HUES64 (cell line): Measurements from ENCODE around the gene TSC2.
A peak's percentile ranks its signal among the peaks of the same experiment; 100 is the strongest.
"Not testable (repeated sequence)": the region's sequence is repeated elsewhere in the genome, so short reads cannot be mapped to it uniquely, and the experiment has no call there.

Source experiments
- H3K27ac ChIP-seq: 2 replicates; pipeline ENCODE4 v1.7.0; 2013; ENCODE audit warnings: low read depth, low read length, inconsistent platforms
- H3K27me3 ChIP-seq: 2 replicates; pipeline ENCODE4 v1.6.1; 2013; ENCODE audit warnings: mild to moderate bottlenecking, low read length; ENCODE audit not compliant: insufficient read depth
- H3K36me3 ChIP-seq: 2 replicates; pipeline ENCODE4 v1.6.1; 2013; ENCODE audit warnings: mild to moderate bottlenecking, low read length; ENCODE audit not compliant: insufficient read depth
- H3K4me1 ChIP-seq: 2 replicates; pipeline ENCODE4 v1.6.1; 2013; ENCODE audit warnings: mild to moderate bottlenecking, low read length, moderate library complexity; ENCODE audit not compliant: insufficient read depth
- H3K4me3 ChIP-seq: 2 replicates; pipeline ENCODE4 v1.5.1; 2013; ENCODE audit warnings: mild to moderate bottlenecking, low read length, moderate library complexity
- H3K9ac ChIP-seq: 2 replicates; pipeline ENCODE4 v1.6.1; 2013; ENCODE audit warnings: mild to moderate bottlenecking, low read depth, low read length
- H3K9me3 ChIP-seq: 2 replicates; pipeline ENCODE4 v1.6.1; 2013; ENCODE audit warnings: low read depth, low read length; ENCODE audit not compliant: insufficient read depth
- WGBS: fragments of 150-250, 120-280 bp; methylation state at CpG from one replicate; pipeline ENCODE4 v1.1.7; 2013; ENCODE audit warnings: missing lambda C conversion rate; 5-methylcytosine and 5-hydroxymethylcytosine counted together

TSC2 gene

GRCh38 chr16:2011726-2012125 lies 36.1 kb upstream of the TSC2 start:
- peaks cover 14% of the 10 kb centered on the region; the same call in 1 of the 2 replicates for H3K4me1 ChIP-seq
- not testable (repeated sequence) for H3K27me3 ChIP-seq, H3K36me3 ChIP-seq, H3K9ac ChIP-seq, H3K4me3 ChIP-seq, H3K27ac ChIP-seq, H3K9me3 ChIP-seq
- 90% methylated on average over 9 of the region's 9 CpGs for WGBS

GRCh38 chr16:2013527-2013926 lies 34.3 kb upstream of the TSC2 start:
- H3K27me3 ChIP-seq = peaks cover 10% of the 10 kb centered on the region
- peaks cover 7% of the 10 kb centered on the region; the same call in 1 of the 2 replicates for H3K4me1 ChIP-seq
- WGBS = 95% methylated on average over 15 of the region's 15 CpGs
- H3K36me3 ChIP-seq = no peaks in the 10 kb centered on the region
- no peak overlapping the region for H3K9ac ChIP-seq
- no peak overlapping the region for H3K4me3 ChIP-seq
- no peaks in the 10 kb centered on the region for H3K9me3 ChIP-seq
- no peak overlapping the region for H3K27ac ChIP-seq

- H3K27ac ChIP-seq = no peak overlapping the region
- no peak overlapping the region for H3K4me3 ChIP-seq
- peaks cover 28% of the 10 kb centered on the region for H3K27me3 ChIP-seq
- H3K36me3 ChIP-seq = no peaks in the 10 kb centered on the region
- no peaks in the 10 kb centered on the region for H3K9me3 ChIP-seq
- 0 out of 2 replicates have a peak, but pooled peaks cover 3% of the 10 kb centered on the region for H3K4me1 ChIP-seq
- no peak overlapping the region for H3K9ac ChIP-seq
- WGBS = 93% methylated on average over 23 of the region's 24 CpGs
These were observed 32.5 kb upstream of the TSC2 start for GRCh38 chr16:2015117-2015946.

- H3K9ac ChIP-seq = no peak overlapping the region
- H3K27me3 ChIP-seq = peaks cover 33% of the 10 kb centered on the region
- H3K9me3 ChIP-seq = no peaks in the 10 kb centered on the region
- no peaks in the 10 kb centered on the region for H3K4me1 ChIP-seq
- 94% methylated on average over 7 of the region's 7 CpGs for WGBS
- H3K27ac ChIP-seq = no peak overlapping the region
- H3K36me3 ChIP-seq = no peaks in the 10 kb centered on the region
- H3K4me3 ChIP-seq = no peak overlapping the region
These were observed 31.9 kb upstream of the TSC2 start for GRCh38 chr16:2015947-2016208.

- Histone ChIP-seq H3K36me3 (no peaks in the 10 kb centered on the region), H3K27me3 (peaks cover 39% of the 10 kb centered on the region), H3K27ac (no peak overlapping the region), H3K4me3 (no peak overlapping the region), H3K9ac (no peak overlapping the region), H3K9me3 (no peaks in the 10 kb centered on the region), H3K4me1 (no peaks in the 10 kb centered on the region)
- WGBS = 58% methylated on average over 13 of the region's 13 CpGs
These were observed 31.3 kb upstream of the TSC2 start for GRCh38 chr16:2016407-2016922.

GRCh38 chr16:2019518-2019920 lies 28.3 kb upstream of the TSC2 start, which contains the start of gene NPW:
Gene NPW, plus strand, starts transcription at chr16:2019785.
- peaks cover 57% of the 10 kb centered on the region for H3K27me3 ChIP-seq
- no peaks in the 10 kb centered on the region for H3K9me3 ChIP-seq
- 6% methylated on average over 33 of the region's 33 CpGs for WGBS
- no peak within 1 kb of the TSS for H3K27ac ChIP-seq
- peak within 1 kb of the TSS; percentile 44; the same call in 1 of the 2 replicates for H3K9ac ChIP-seq
- no peaks in the 10 kb centered on the region for H3K4me1 ChIP-seq
- no peaks in the 10 kb centered on the region for H3K36me3 ChIP-seq
- peak within 1 kb of the TSS; percentile 48 for H3K4me3 ChIP-seq

- Histone ChIP-seq H3K4me3 (peak overlapping the region; percentile 48), H3K27ac (no peak overlapping the region), H3K4me1 (no peaks in the 10 kb centered on the region), H3K9me3 (no peaks in the 10 kb centered on the region), H3K9ac (peak overlapping the region; percentile 44; the same call in 1 of the 2 replicates), H3K36me3 (no peaks in the 10 kb centered on the region), H3K27me3 (peaks cover 61% of the 10 kb centered on the region)
- 3% methylated on average over 96 of the region's 96 CpGs for WGBS
These were observed 27.6 kb upstream of the TSC2 start for GRCh38 chr16:2019921-2020831.

- Histone ChIP-seq H3K4me1 (no peaks in the 10 kb centered on the region), H3K4me3 (peak overlapping the region; percentile 58), H3K27me3 (peaks cover 77% of the 10 kb centered on the region), H3K36me3 (no peaks in the 10 kb centered on the region), H3K27ac (no peak overlapping the region), H3K9me3 (no peaks in the 10 kb centered on the region), H3K9ac (no peak overlapping the region)
- 2% methylated on average over 14 of the region's 14 CpGs for WGBS
These were observed 25.1 kb upstream of the TSC2 start for GRCh38 chr16:2022723-2023091.

- H3K4me3 ChIP-seq = peak overlapping the region; percentile 58
- no peaks in the 10 kb centered on the region for H3K36me3 ChIP-seq
- no peak overlapping the region for H3K27ac ChIP-seq
- WGBS = 10% methylated on average over 53 of the region's 53 CpGs
- H3K4me1 ChIP-seq = no peaks in the 10 kb centered on the region
- no peak overlapping the region for H3K9ac ChIP-seq
- no peaks in the 10 kb centered on the region for H3K9me3 ChIP-seq
- peaks cover 79% of the 10 kb centered on the region for H3K27me3 ChIP-seq
These were observed 24.4 kb upstream of the TSC2 start for GRCh38 chr16:2023092-2024031.

- H3K27me3 ChIP-seq = peaks cover 75% of the 10 kb centered on the region
These were observed 23.8 kb upstream of the TSC2 start for GRCh38 chr16:2024032-2024420.

More at GRCh38 chr16:2024032-2024420, 23.8 kb upstream of the TSC2 start:
- Histone ChIP-seq H3K9me3 (no peaks in the 10 kb centered on the region), H3K27ac (no peak overlapping the region), H3K9ac (no peak overlapping the region), H3K36me3 (no peaks in the 10 kb centered on the region), H3K4me1 (no peaks in the 10 kb centered on the region), H3K4me3 (peak overlapping the region; percentile 58; the same call in 1 of the 2 replicates)
- 89% methylated on average over 12 of the region's 12 CpGs for WGBS
